ENCODE results near the gene WWP2.

WWP2 gene

GRCh38 chr16:69768666-69769065 lies 6.5 kb downstream of the WWP2 start:
- Histone ChIP-seq H3K9me2 (replicated peaks; ENCODE audit: low read depth, low read length) (no peaks in the 10 kb centered on the region), H3K36me3 (ENCODE audit: insufficient read depth, low read length) (no peaks in the 10 kb centered on the region), H3K9ac (ENCODE audit: low read depth, low read length, poor library complexity, severe bottlenecking) (no peak overlapping the region), H3K4me3 (ENCODE audit: low read length, poor library complexity, severe bottlenecking) (no peak overlapping the region), H3K79me2 (ENCODE audit: insufficient read depth, low read length) (peaks cover 38% of the 10 kb centered on the region; the same call in 1 of the 2 replicates), H3K4me1 (ENCODE audit: insufficient read depth, low read length, poor library complexity, severe bottlenecking) (peaks cover 3% of the 10 kb centered on the region), H3K9me3 (ENCODE audit: insufficient read depth, low read depth, low read length) (no peaks in the 10 kb centered on the region), H3F3A (ENCODE audit: low read depth) (no peaks in the 10 kb centered on the region), H3K4me2 (ENCODE audit: low read depth, low read length, poor library complexity, severe bottlenecking) (no peak overlapping the region), H4K20me1 (ENCODE audit: insufficient read depth, low read length, poor library complexity, severe bottlenecking) (no peaks in the 10 kb centered on the region), H2AFZ (ENCODE audit: low read length) (no peak overlapping the region), H3K27me3 (ENCODE audit: insufficient read depth, low read length, poor library complexity, severe bottlenecking) (no peaks in the 10 kb centered on the region)
- TF ChIP-seq CTCF (conservative IDR thresholded peaks at IDR 0.05; ENCODE audit: low read length) (no peak), EZH2phosphoT487 (IDR thresholded peaks at IDR 0.05; ENCODE audit: borderline replicate concordance) (no peak)

GRCh38 chr16:69769404-69769803 lies 7.3 kb downstream of the WWP2 start:
- no peaks in the 10 kb centered on the region for H3F3A ChIP-seq (ENCODE audit: low read depth)
- H3K4me2 ChIP-seq (ENCODE audit: low read depth, low read length, poor library complexity, severe bottlenecking), result no peak overlapping the region
- H3K27me3 ChIP-seq (ENCODE audit: insufficient read depth, low read length, poor library complexity, severe bottlenecking), result no peaks in the 10 kb centered on the region
- no peaks in the 10 kb centered on the region for H3K9me3 ChIP-seq (ENCODE audit: insufficient read depth, low read depth, low read length)
- TF ChIP-seq CTCF (conservative IDR thresholded peaks at IDR 0.05; ENCODE audit: low read length), result no peak
- TF ChIP-seq EZH2phosphoT487 (IDR thresholded peaks at IDR 0.05; ENCODE audit: borderline replicate concordance), result no peak
- H3K9ac ChIP-seq (ENCODE audit: low read depth, low read length, poor library complexity, severe bottlenecking), result no peak overlapping the region
- H4K20me1 ChIP-seq (ENCODE audit: insufficient read depth, low read length, poor library complexity, severe bottlenecking), result no peaks in the 10 kb centered on the region
- H3K79me2 ChIP-seq (ENCODE audit: insufficient read depth, low read length), result peaks cover 37% of the 10 kb centered on the region; the same call in 1 of the 2 replicates
- H2AFZ ChIP-seq (ENCODE audit: low read length), result no peak overlapping the region
- H3K9me2 ChIP-seq (replicated peaks; ENCODE audit: low read depth, low read length), result no peaks in the 10 kb centered on the region
- H3K36me3 ChIP-seq (ENCODE audit: insufficient read depth, low read length), result no peaks in the 10 kb centered on the region
- H3K4me3 ChIP-seq (ENCODE audit: low read length, poor library complexity, severe bottlenecking), result no peak overlapping the region
- no peaks in the 10 kb centered on the region for H3K4me1 ChIP-seq (ENCODE audit: insufficient read depth, low read length, poor library complexity, severe bottlenecking)

- Histone ChIP-seq H3K9me2 (replicated peaks; ENCODE audit: low read depth, low read length) (no peaks in the 10 kb centered on the region), H3K4me2 (ENCODE audit: low read depth, low read length, poor library complexity, severe bottlenecking) (no peak overlapping the region), H2AFZ (ENCODE audit: low read length) (no peak overlapping the region), H3K4me1 (ENCODE audit: insufficient read depth, low read length, poor library complexity, severe bottlenecking) (no peaks in the 10 kb centered on the region), H3K4me3 (ENCODE audit: low read length, poor library complexity, severe bottlenecking) (no peak overlapping the region), H3K79me2 (ENCODE audit: insufficient read depth, low read length) (peaks cover 37% of the 10 kb centered on the region; the same call in 1 of the 2 replicates), H3K9ac (ENCODE audit: low read depth, low read length, poor library complexity, severe bottlenecking) (no peak overlapping the region), H3K9me3 (ENCODE audit: insufficient read depth, low read depth, low read length) (peaks cover 6% of the 10 kb centered on the region; the same call in 1 of the 2 replicates), H3K36me3 (ENCODE audit: insufficient read depth, low read length) (no peaks in the 10 kb centered on the region), H4K20me1 (ENCODE audit: insufficient read depth, low read length, poor library complexity, severe bottlenecking) (no peaks in the 10 kb centered on the region), H3K27me3 (ENCODE audit: insufficient read depth, low read length, poor library complexity, severe bottlenecking) (no peaks in the 10 kb centered on the region), H3F3A (ENCODE audit: low read depth) (no peaks in the 10 kb centered on the region)
- TF ChIP-seq EZH2phosphoT487 (IDR thresholded peaks at IDR 0.05; ENCODE audit: borderline replicate concordance) (no peak), CTCF (conservative IDR thresholded peaks at IDR 0.05; ENCODE audit: low read length) (no peak)
Measured at GRCh38 chr16:69771651-69771967, 9.5 kb downstream of the WWP2 start.
